ENCODE measurements around the gene NUTM2E.
"Not testable (repeated sequence)": the region's sequence is repeated elsewhere in the genome, so short reads cannot be mapped to it uniquely, and the experiment has no call there.

The NUTM2E gene

GRCh38 chr10:79862803-79863202 lies 36.3 kb downstream of the NUTM2E start:
- DNase-seq (ENCODE audit: low read depth) = not testable (repeated sequence)

DNA sequence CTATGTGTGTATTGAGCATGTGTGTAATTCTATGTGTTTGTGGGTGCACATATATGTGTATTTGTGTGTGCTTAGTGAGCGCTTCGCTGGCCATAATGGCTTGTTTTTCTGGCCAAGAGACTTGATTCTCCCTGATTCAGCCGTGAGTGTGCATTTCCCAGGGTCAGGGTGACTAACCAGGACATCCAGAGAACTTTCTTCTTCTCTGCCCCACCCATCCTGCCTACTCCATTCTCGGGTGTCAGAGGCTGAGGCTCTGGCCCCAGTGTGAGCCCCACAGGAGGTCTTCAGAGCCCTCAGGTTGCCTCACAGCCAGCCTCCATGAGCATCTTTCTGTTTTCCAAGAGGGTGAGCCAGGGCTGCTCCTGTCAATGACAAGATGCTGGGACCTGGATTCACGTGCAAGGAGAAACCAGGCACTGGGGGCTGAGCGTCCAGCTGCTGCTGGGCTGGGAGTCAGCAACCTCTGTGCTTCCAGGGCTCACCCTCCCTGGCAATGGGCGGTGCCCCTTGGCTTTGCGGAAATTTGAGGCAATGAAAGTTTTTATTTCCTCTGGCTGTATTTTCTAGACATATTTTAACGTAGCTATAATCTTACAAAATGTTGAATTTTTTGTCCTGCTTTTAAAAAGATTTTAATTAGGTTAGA lies 40.5 kb downstream of the NUTM2E start:
- DNase-seq (ENCODE audit: low read depth) = not testable (repeated sequence)

- not testable (repeated sequence) for DNase-seq (ENCODE audit: low read depth)
These were observed 41.5 kb downstream of the NUTM2E start for GRCh38 chr10:79868023-79868422.

GRCh38 chr10:79869439-79870097 lies 43.0 kb downstream of the NUTM2E start:
- DNase-seq (ENCODE audit: low read depth) = not testable (repeated sequence)

DNA sequence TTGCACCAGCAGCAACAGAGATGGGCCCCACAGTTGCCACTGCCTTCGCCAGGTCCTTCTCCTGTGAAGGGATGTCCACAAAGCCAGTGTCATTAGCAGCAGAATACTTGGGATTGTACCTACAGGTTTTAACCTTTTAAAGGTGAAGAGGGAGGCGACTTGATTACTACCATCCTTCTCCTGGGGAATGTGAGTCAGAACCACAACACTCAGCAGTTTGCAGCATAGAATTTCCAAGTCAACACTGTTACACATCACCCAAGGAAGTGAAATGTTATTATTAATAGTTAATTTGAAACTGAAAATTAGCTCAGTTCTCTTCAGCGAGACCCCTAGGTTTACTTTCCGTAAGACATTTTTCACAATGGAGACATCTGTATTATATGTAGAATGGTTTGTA lies 45.2 kb downstream of the NUTM2E start:
- not testable (repeated sequence) for DNase-seq (ENCODE audit: low read depth)

Measured in T follicular helper cell (primary cell).